Measurements from ENCODE around the gene SET.
A peak's percentile ranks its signal among the peaks of the same experiment; 100 is the strongest.

Gene SET

GRCh38 chr9:128654481-128654880, 34.5 kb upstream of the SET start:
- no peak overlapping the region for H4K8ac ChIP-seq (ENCODE audit: low read length)
- H3K27ac ChIP-seq (ENCODE audit: low read length, poor library complexity, severe bottlenecking), result no peak overlapping the region
- no peak overlapping the region for H2BK5ac ChIP-seq (ENCODE audit: low read depth, low read length, poor library complexity, severe bottlenecking)
- H4K91ac ChIP-seq (ENCODE audit: low read length), result no peak overlapping the region
- no peak overlapping the region for H3K9ac ChIP-seq (ENCODE audit: low read length)
- no peak overlapping the region for H2AK5ac ChIP-seq (ENCODE audit: low read length, severe bottlenecking)
- H2AFZ ChIP-seq (ENCODE audit: low read depth, low read length), result no peak overlapping the region
- no peaks in the 10 kb centered on the region for H3K36me3 ChIP-seq (ENCODE audit: control insufficient read depth in 1 of 2, insufficient read depth in 2 of 2, low read depth in 1 of 2, low read length in 2 of 2)
- H3K4me3 ChIP-seq (ENCODE audit: insufficient read depth in 1 of 2, low read depth in 1 of 2, low read length in 2 of 2), result no peak overlapping the region
- H3K4me1 ChIP-seq (ENCODE audit: control insufficient read depth, insufficient read depth, low read depth, low read length), result peaks cover 2% of the 10 kb centered on the region
- H3K14ac ChIP-seq (ENCODE audit: low read length in 2 of 2), result no peak overlapping the region
- no peak overlapping the region for H2BK120ac ChIP-seq (ENCODE audit: low read depth, low read length)
- H3K4ac ChIP-seq (ENCODE audit: low read depth in 1 of 2, low read length in 2 of 2), result no peak overlapping the region
- DNase-seq, result no peak
- H3K79me1 ChIP-seq (replicated peaks; ENCODE audit: low read length, poor library complexity, severe bottlenecking), result peaks cover 12% of the 10 kb centered on the region
- no peak overlapping the region for H3K23ac ChIP-seq (ENCODE audit: low read length in 2 of 2)
- no peaks in the 10 kb centered on the region for H3K27me3 ChIP-seq (ENCODE audit: control insufficient read depth in 1 of 2, insufficient read depth in 1 of 2, low read length in 2 of 2)
- H3K18ac ChIP-seq (ENCODE audit: low read depth in 1 of 2, low read length in 2 of 2), result no peak overlapping the region
- no peak overlapping the region for H2BK12ac ChIP-seq (ENCODE audit: low read length in 2 of 2)
- WGBS, result 100% methylated on average over 1 of the region's 1 CpG
- no peaks in the 10 kb centered on the region for H3K9me3 ChIP-seq (ENCODE audit: control insufficient read depth, low read length)
- H3K4me2 ChIP-seq (ENCODE audit: low read length, poor library complexity, severe bottlenecking), result no peak overlapping the region
- H2BK15ac ChIP-seq (ENCODE audit: low read depth, poor library complexity, severe bottlenecking), result no peak overlapping the region

GRCh38 chr9:128656416-128657343, 32.3 kb upstream of the SET start, which contains the start of gene DYNC2I2:
TSS of gene DYNC2I2 (minus strand) at chr9:128656847. CDS start at chr9:128656726, 121 bp downstream.
- Histone ChIP-seq H3K4me2 (ENCODE audit: low read length, poor library complexity, severe bottlenecking) (peak within 1 kb of the TSS; percentile 81), H2AFZ (ENCODE audit: low read depth, low read length) (peak within 1 kb of the TSS; percentile 84), H3K36me3 (ENCODE audit: control insufficient read depth in 1 of 2, insufficient read depth in 2 of 2, low read depth in 1 of 2, low read length in 2 of 2) (no peaks in the 10 kb centered on the region), H3K4ac (ENCODE audit: low read depth in 1 of 2, low read length in 2 of 2) (peak within 1 kb of the TSS; percentile 42 to 92), H2BK15ac (ENCODE audit: low read depth, poor library complexity, severe bottlenecking) (peak within 1 kb of the TSS; percentile 73), H3K14ac (ENCODE audit: low read length in 2 of 2) (peak within 1 kb of the TSS in 1 of 2 experiments; percentile 84), H3K27ac (ENCODE audit: low read length, poor library complexity, severe bottlenecking) (peak within 1 kb of the TSS; percentile 95), H4K91ac (ENCODE audit: low read length) (peak within 1 kb of the TSS; percentile 99), H4K8ac (ENCODE audit: low read length) (peak within 1 kb of the TSS; percentile 100), H2BK12ac (ENCODE audit: low read length in 2 of 2) (peak within 1 kb of the TSS; percentile 34 to 49), H3K23ac (ENCODE audit: low read length in 2 of 2) (peak within 1 kb of the TSS in 1 of 2 experiments; percentile 92), H3K9me3 (ENCODE audit: control insufficient read depth, low read length) (no peaks in the 10 kb centered on the region), H2AK5ac (ENCODE audit: low read length, severe bottlenecking) (no peak within 1 kb of the TSS), H3K27me3 (ENCODE audit: control insufficient read depth in 1 of 2, insufficient read depth in 1 of 2, low read length in 2 of 2) (no peaks in the 10 kb centered on the region), H3K79me1 (replicated peaks; ENCODE audit: low read length, poor library complexity, severe bottlenecking) (peaks cover 12% of the 10 kb centered on the region), H3K9ac (ENCODE audit: low read length) (peak within 1 kb of the TSS; percentile 94), H3K4me3 (ENCODE audit: insufficient read depth in 1 of 2, low read depth in 1 of 2, low read length in 2 of 2) (peak within 1 kb of the TSS; percentile 82 to 92), H3K18ac (ENCODE audit: low read depth in 1 of 2, low read length in 2 of 2) (peak within 1 kb of the TSS; percentile 90 to 100), H2BK5ac (ENCODE audit: low read depth, low read length, poor library complexity, severe bottlenecking) (peak within 1 kb of the TSS; percentile 85), H3K4me1 (ENCODE audit: control insufficient read depth, insufficient read depth, low read depth, low read length) (peaks cover 2% of the 10 kb centered on the region), H2BK120ac (ENCODE audit: low read depth, low read length) (peak within 1 kb of the TSS; percentile 99)
- peak; percentile 94 for DNase-seq
- under 1% methylated on average over 64 of the region's 86 CpGs for WGBS

- Histone ChIP-seq H3K4me1 (ENCODE audit: control insufficient read depth, insufficient read depth, low read depth, low read length) (peaks cover 2% of the 10 kb centered on the region), H3K27ac (ENCODE audit: low read length, poor library complexity, severe bottlenecking) (peak overlapping the region; percentile 95), H3K23ac (ENCODE audit: low read length in 2 of 2) (no peak overlapping the region), H3K27me3 (ENCODE audit: control insufficient read depth in 1 of 2, insufficient read depth in 1 of 2, low read length in 2 of 2) (no peaks in the 10 kb centered on the region), H2BK15ac (ENCODE audit: low read depth, poor library complexity, severe bottlenecking) (no peak overlapping the region), H3K36me3 (ENCODE audit: control insufficient read depth in 1 of 2, insufficient read depth in 2 of 2, low read depth in 1 of 2, low read length in 2 of 2) (no peaks in the 10 kb centered on the region), H2AFZ (ENCODE audit: low read depth, low read length) (no peak overlapping the region), H2BK5ac (ENCODE audit: low read depth, low read length, poor library complexity, severe bottlenecking) (no peak overlapping the region), H3K4me3 (ENCODE audit: insufficient read depth in 1 of 2, low read depth in 1 of 2, low read length in 2 of 2) (peak overlapping the region in 1 of 2 experiments; percentile 82), H3K18ac (ENCODE audit: low read depth in 1 of 2, low read length in 2 of 2) (no peak overlapping the region), H4K91ac (ENCODE audit: low read length) (no peak overlapping the region), H3K79me1 (replicated peaks; ENCODE audit: low read length, poor library complexity, severe bottlenecking) (peaks cover 9% of the 10 kb centered on the region), H4K8ac (ENCODE audit: low read length) (no peak overlapping the region), H3K4ac (ENCODE audit: low read depth in 1 of 2, low read length in 2 of 2) (no peak overlapping the region), H2AK5ac (ENCODE audit: low read length, severe bottlenecking) (no peak overlapping the region), H2BK120ac (ENCODE audit: low read depth, low read length) (no peak overlapping the region), H2BK12ac (ENCODE audit: low read length in 2 of 2) (no peak overlapping the region), H3K9me3 (ENCODE audit: control insufficient read depth, low read length) (no peaks in the 10 kb centered on the region), H3K14ac (ENCODE audit: low read length in 2 of 2) (no peak overlapping the region), H3K4me2 (ENCODE audit: low read length, poor library complexity, severe bottlenecking) (no peak overlapping the region), H3K9ac (ENCODE audit: low read length) (peak overlapping the region; percentile 94)
- DNase-seq, result no peak
- 97% methylated on average over 13 of the region's 13 CpGs for WGBS
Measured at GRCh38 chr9:128657344-128657704, 31.7 kb upstream of the SET start.

- Histone ChIP-seq H3K27ac (ENCODE audit: low read length, poor library complexity, severe bottlenecking) (no peak overlapping the region), H2AK5ac (ENCODE audit: low read length, severe bottlenecking) (no peak overlapping the region), H3K9me3 (ENCODE audit: control insufficient read depth, low read length) (no peaks in the 10 kb centered on the region), H2AFZ (ENCODE audit: low read depth, low read length) (no peak overlapping the region), H2BK120ac (ENCODE audit: low read depth, low read length) (no peak overlapping the region), H3K4me3 (ENCODE audit: insufficient read depth in 1 of 2, low read depth in 1 of 2, low read length in 2 of 2) (no peak overlapping the region), H3K14ac (ENCODE audit: low read length in 2 of 2) (no peak overlapping the region), H3K9ac (ENCODE audit: low read length) (no peak overlapping the region), H4K8ac (ENCODE audit: low read length) (no peak overlapping the region), H3K4me1 (ENCODE audit: control insufficient read depth, insufficient read depth, low read depth, low read length) (peaks cover 2% of the 10 kb centered on the region), H3K4ac (ENCODE audit: low read depth in 1 of 2, low read length in 2 of 2) (no peak overlapping the region), H3K36me3 (ENCODE audit: control insufficient read depth in 1 of 2, insufficient read depth in 2 of 2, low read depth in 1 of 2, low read length in 2 of 2) (no peaks in the 10 kb centered on the region), H3K23ac (ENCODE audit: low read length in 2 of 2) (no peak overlapping the region), H3K27me3 (ENCODE audit: control insufficient read depth in 1 of 2, insufficient read depth in 1 of 2, low read length in 2 of 2) (no peaks in the 10 kb centered on the region), H3K4me2 (ENCODE audit: low read length, poor library complexity, severe bottlenecking) (no peak overlapping the region), H2BK15ac (ENCODE audit: low read depth, poor library complexity, severe bottlenecking) (no peak overlapping the region), H3K18ac (ENCODE audit: low read depth in 1 of 2, low read length in 2 of 2) (no peak overlapping the region), H3K79me1 (replicated peaks; ENCODE audit: low read length, poor library complexity, severe bottlenecking) (peaks cover 9% of the 10 kb centered on the region), H4K91ac (ENCODE audit: low read length) (no peak overlapping the region), H2BK12ac (ENCODE audit: low read length in 2 of 2) (no peak overlapping the region), H2BK5ac (ENCODE audit: low read depth, low read length, poor library complexity, severe bottlenecking) (no peak overlapping the region)
- WGBS, result 90% methylated on average over 2 of the region's 3 CpGs
- no peak for DNase-seq
Measured at GRCh38 chr9:128657796-128658195, 31.2 kb upstream of the SET start.

Data from mesenchymal stem cell (in vitro differentiated cells and primary cell).